H1 (cell line): ENCODE measurements around the gene NDUFB5. TPM values are rescaled to one million over a fixed set of nuclear protein-coding genes. Genes with fewer than 3 reads are reported as not detected.

Experiments
- CTCF ChIA-PET: fragments of 300-600 bp; sonication (Branson Sonifier 250); formaldehyde crosslinking; loops from one replicate; lab custom pipeline; 2021; ENCODE audit not compliant: partially characterized antibody; lab: Charles Lee
- POLR2A ChIA-PET: fragments of 300-600 bp; sonication (Branson Sonifier 250); formaldehyde crosslinking; loops from one replicate; lab custom pipeline; 2021; ENCODE audit warnings: inconsistent platforms; ENCODE audit not compliant: partially characterized antibody; lab: Charles Lee
- DNase-seq, 2 experiments: peaks; one replicate each; pipeline versions ENCODE4 v3.0.0 to v3.0.0-alpha.2; 2010 to 2022; ENCODE audit warnings: low spot score in 2 of 2, low read depth in 1 of 2, mixed read lengths in 1 of 2
- FAIRE-seq: peaks from 2 replicates; lab custom pipeline; 2011; peaks lifted over from hg19 to GRCh38; lab: Jason Lieb, UNC
- H2AFZ ChIP-seq: 2 replicates; pipeline ENCODE4 v1.8.1; 2012; ENCODE audit warnings: low read length, inconsistent platforms
- H2AK5ac ChIP-seq: 2 replicates; pipeline ENCODE4 v1.6.1; 2013; ENCODE audit warnings: low read depth, low read length
- H2BK120ac ChIP-seq: replicated peaks from 2 replicates; pipeline ENCODE3; 2013; ENCODE audit warnings: low read depth, low read length, inconsistent platforms
- H2BK12ac ChIP-seq: 2 replicates; pipeline ENCODE4 v1.6.1; 2013; ENCODE audit warnings: low read depth, low read length
- H2BK15ac ChIP-seq: 2 replicates; pipeline ENCODE4 v1.6.1; 2013; ENCODE audit warnings: low read length
- H2BK20ac ChIP-seq: 2 replicates; pipeline ENCODE4 v1.6.1; 2013; ENCODE audit warnings: low read length
- H2BK5ac ChIP-seq: 2 replicates; pipeline ENCODE4 v1.6.1; 2013; ENCODE audit warnings: low read depth, low read length
- H3K14ac ChIP-seq: 2 replicates; pipeline ENCODE4 v1.6.1; 2013; ENCODE audit warnings: inconsistent platforms; ENCODE audit not compliant: insufficient read length
- H3K18ac ChIP-seq: 2 replicates; pipeline ENCODE4 v1.6.1; 2013; ENCODE audit warnings: low read length; ENCODE audit errors: extremely low read depth
- H3K23ac ChIP-seq: 2 replicates; pipeline ENCODE4 v1.6.1; 2013; ENCODE audit warnings: inconsistent platforms; ENCODE audit not compliant: insufficient read length
- H3K23me2 ChIP-seq: 2 replicates; pipeline ENCODE4 v1.6.1; 2013; ENCODE audit warnings: low read depth, low read length
- H3K27ac ChIP-seq: 2 replicates; pipeline ENCODE4 v1.6.1; 2011; ENCODE audit warnings: low read depth, low read length, inconsistent platforms
- H3K27me3 ChIP-seq, 4 experiments: replicated peaks in 1 of 4; 1 replicate in 1 of 4; 2 replicates in 3 of 4; pipeline versions ENCODE4 v1.6.1 to v1.8.1; 2011 to 2013; ENCODE audit warnings: low read length in 3 of 4, mild to moderate bottlenecking in 3 of 4, inconsistent platforms in 2 of 4, mixed read lengths in 2 of 4, moderate library complexity in 1 of 4; ENCODE audit not compliant: control insufficient read depth in 3 of 4, insufficient read depth in 3 of 4; ENCODE audit errors: extremely low read depth in 1 of 4
- H3K36me3 ChIP-seq, 4 experiments: 2 replicates each; pipeline versions ENCODE4 v1.6.1 to v1.8.1; 2011 to 2013; ENCODE audit warnings: mild to moderate bottlenecking in 4 of 4, low read length in 3 of 4, moderate library complexity in 2 of 4, control low read depth in 1 of 4, inconsistent platforms in 1 of 4; ENCODE audit not compliant: insufficient read depth in 4 of 4, control insufficient read depth in 2 of 4
- H3K4ac ChIP-seq: replicated peaks from 2 replicates; pipeline ENCODE3; 2013; ENCODE audit warnings: low read length, low read depth, mixed read lengths, inconsistent platforms; ENCODE audit not compliant: insufficient read length
- H3K4me1 ChIP-seq, 4 experiments: replicated peaks in 1 of 4; 1 replicate in 1 of 4; 2 replicates in 3 of 4; pipeline versions ENCODE4 v1.6.1 to v1.8.1; 2011 to 2013; ENCODE audit warnings: low read length in 3 of 4, inconsistent platforms in 2 of 4, mixed read lengths in 1 of 4; ENCODE audit not compliant: insufficient read depth in 4 of 4, control insufficient read depth in 3 of 4
- H3K4me2 ChIP-seq, 2 experiments: 2 replicates each; pipeline versions ENCODE4 v1.6.1 to v1.8.1; 2011 to 2013; ENCODE audit warnings: low read depth in 2 of 2, low read length in 2 of 2, control low read depth in 1 of 2, inconsistent platforms in 1 of 2, mild to moderate bottlenecking in 1 of 2; ENCODE audit not compliant: insufficient read depth in 1 of 2
- H3K4me3 ChIP-seq, 4 experiments: fragments of 200-600, 300-600 bp in 1 of 4; sonication (generic), shearing (Covaris generic), sonication (Bioruptor Twin) in 1 of 4; 2 replicates each; pipeline versions ENCODE4 v1.5.1 to v1.8.1; 2011 to 2016; ENCODE audit warnings: low read length in 4 of 4, low read depth in 3 of 4, control low read depth in 2 of 4, inconsistent platforms in 2 of 4, mild to moderate bottlenecking in 2 of 4, mixed read lengths in 1 of 4, moderate library complexity in 1 of 4; ENCODE audit not compliant: insufficient read depth in 2 of 4; ENCODE audit errors: extremely low read depth in 1 of 4
- H3K56ac ChIP-seq: replicated peaks from 2 replicates; pipeline ENCODE3; 2013; ENCODE audit warnings: low read depth, mild to moderate bottlenecking, mixed read lengths, low read length, inconsistent platforms; ENCODE audit not compliant: insufficient read length
- H3K79me1 ChIP-seq: 2 replicates; pipeline ENCODE4 v1.6.1; 2013; ENCODE audit warnings: low read depth, low read length, control low read depth
- H3K79me2 ChIP-seq, 2 experiments: 2 replicates each; pipeline versions ENCODE4 v1.6.1 to v1.8.1; 2012 to 2013; ENCODE audit warnings: low read length in 2 of 2, mild to moderate bottlenecking in 2 of 2, inconsistent platforms in 1 of 2; ENCODE audit not compliant: insufficient read depth in 2 of 2, control insufficient read depth in 1 of 2
- H3K9ac ChIP-seq, 4 experiments: replicated peaks in 1 of 4; 1 replicate in 1 of 4; 2 replicates in 3 of 4; pipeline versions ENCODE4 v1.6.1 to v1.8.1; 2011 to 2013; ENCODE audit warnings: low read depth in 3 of 4, low read length in 3 of 4, control low read depth in 2 of 4, mild to moderate bottlenecking in 2 of 4, moderate library complexity in 2 of 4, inconsistent platforms in 1 of 4; ENCODE audit errors: extremely low read depth in 1 of 4
- H3K9me3 ChIP-seq, 2 experiments: 2 replicates each; pipeline versions ENCODE4 v1.6.1 to v1.8.1; 2012 to 2013; ENCODE audit warnings: mild to moderate bottlenecking in 2 of 2, moderate library complexity in 2 of 2, control low read depth in 1 of 2, inconsistent platforms in 1 of 2, low read depth in 1 of 2, low read length in 1 of 2, mixed read lengths in 1 of 2; ENCODE audit not compliant: insufficient read depth in 2 of 2
- H4K20me1 ChIP-seq, 2 experiments: replicated peaks in 1 of 2; 2 replicates each; pipeline versions ENCODE3 to v1.8.1; 2011 to 2013; ENCODE audit warnings: inconsistent platforms in 2 of 2, low read length in 2 of 2, mild to moderate bottlenecking in 1 of 2; ENCODE audit not compliant: insufficient read depth in 2 of 2, control insufficient read depth in 1 of 2
- H4K5ac ChIP-seq: 2 replicates; pipeline ENCODE4 v1.6.1; 2013; ENCODE audit warnings: low read length, low read depth, mixed read lengths, inconsistent platforms; ENCODE audit not compliant: insufficient read length
- H4K8ac ChIP-seq: 2 replicates; pipeline ENCODE4 v1.8.0; 2013; ENCODE audit warnings: mild to moderate bottlenecking, moderate library complexity, low read length, inconsistent platforms; ENCODE audit not compliant: insufficient read depth; ENCODE audit errors: extremely low read depth
- H4K91ac ChIP-seq: replicated peaks from 2 replicates; pipeline ENCODE3; 2013; ENCODE audit warnings: low read length, mixed read lengths, inconsistent platforms; ENCODE audit not compliant: insufficient read length
- CHD1 ChIP-seq: IDR thresholded peaks from 2 replicates; pipeline ENCODE4 v1.6.1; 2012; ENCODE audit warnings: low read depth, low read length, improper control_type of control experiment
- CTBP2 ChIP-seq: IDR thresholded peaks from 2 replicates; pipeline ENCODE4 v1.7.0; 2011; ENCODE audit warnings: borderline replicate concordance, mild to moderate bottlenecking, moderate library complexity, mixed read lengths, low read length; ENCODE audit not compliant: insufficient read depth, insufficient read length
- GTF2F1 ChIP-seq: IDR thresholded peaks from 2 replicates; pipeline ENCODE4 v1.6.1; 2012; ENCODE audit warnings: low read depth, low read length, improper control_type of control experiment, borderline replicate concordance
- HDAC6 ChIP-seq: IDR thresholded peaks from one replicate; pipeline ENCODE4 v1.7.1; 2012; ENCODE audit warnings: low read depth, mild to moderate bottlenecking, inconsistent platforms, low read length, moderate library complexity
- KDM5A ChIP-seq: fragments of 200-600 bp; IDR thresholded peaks from 2 replicates; pipeline ENCODE4 v1.7.1; 2012; ENCODE audit warnings: mild to moderate bottlenecking, low read length, inconsistent platforms, mixed read lengths
- NRF1 ChIP-seq: IDR thresholded peaks from 2 replicates; pipeline ENCODE4 v1.6.1; 2011; ENCODE audit warnings: mild to moderate bottlenecking, low read depth, low read length, improper control_type of control experiment
- PHF8 ChIP-seq: fragments of 200-600 bp; sonication (generic); conservative IDR thresholded peaks from 2 replicates; pipeline ENCODE4 v1.7.1; 2012; ENCODE audit warnings: low read depth, mild to moderate bottlenecking, inconsistent platforms, low read length, moderate library complexity
- POU5F1 ChIP-seq: IDR thresholded peaks from 2 replicates; pipeline ENCODE4 v1.6.1; 2011; ENCODE audit warnings: low read depth, mild to moderate bottlenecking, low read length, moderate library complexity
- WGBS, 2 experiments: shearing (Covaris generic) in 1 of 2; methylation state at CpG; one replicate each; pipeline versions ENCODE4 v1.1.6 to v1.1.7; 2013 to 2015; ENCODE audit warnings: low lambda C conversion rate in 2 of 2, mixed read lengths in 2 of 2, inconsistent platforms in 1 of 2, low coverage in 1 of 2, missing lambda C conversion rate in 1 of 2; ENCODE audit not compliant: insufficient replicate concordance in 2 of 2, insufficient coverage in 1 of 2, insufficient read length in 1 of 2; ENCODE audit errors: extremely low coverage in 1 of 2, missing lambda C conversion rate in 1 of 2; 5-methylcytosine and 5-hydroxymethylcytosine counted together
- polyA plus RNA-seq, 7 experiments: library from polyadenylated mRNA; depleted of rRNA in 3 of 7; stranded (reverse) in 5 of 7; unstranded in 2 of 7; fragments of >200 nt in 5 of 7; fragments of 200-250 nt in 2 of 7; gene quantifications; 1 replicate in 5 of 7; 2 replicates in 1 of 7; 4 replicates in 1 of 7; pipeline versions ENCODE4 v1.2.1 to v1.2.3, GENCODE V29; 2011 to 2013; ENCODE audit warnings: missing spikeins in 2 of 7, mixed read lengths in 2 of 7
- total RNA-seq: library from RNA; stranded (reverse); fragmentation: NEBNext Ultra II Directional; extraction: Animal tissue kit (Norgen Biotek cat#: 25700); gene quantifications from 2 replicates; pipeline ENCODE4 v1.2.1, GENCODE V29; 2021

Gene NDUFB5
- total and polyA plus RNA-seq, 2 of the 8 experiments (the other 6 are each of a cell fraction or from before 2014, with no cell fraction given) = 46.1 to 85.8 TPM

DNA sequence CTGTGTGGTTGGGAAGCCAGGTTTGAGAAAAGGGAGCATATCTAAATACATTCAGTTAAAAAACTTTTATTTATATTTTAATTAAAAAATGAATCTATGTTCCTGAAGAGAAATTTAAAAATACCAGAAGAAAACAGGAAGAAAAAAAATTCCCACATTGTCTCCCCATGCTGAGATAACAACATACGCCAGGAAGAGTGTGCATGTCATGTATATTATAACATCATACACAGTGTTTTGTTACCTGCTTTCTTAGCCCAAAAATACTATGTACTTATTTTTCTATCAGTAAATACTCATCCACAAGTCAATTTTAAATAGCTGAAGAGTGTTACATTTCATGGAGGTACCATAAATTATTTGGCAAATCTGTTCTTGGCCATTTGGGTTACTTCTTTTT is 66.7 kb downstream of the NDUFB5 start:
- no peak overlapping the region for H2BK12ac ChIP-seq
- H4K8ac ChIP-seq = no peak overlapping the region
- H3K27ac ChIP-seq = no peak overlapping the region
- H2BK5ac ChIP-seq = no peak overlapping the region
- H3K18ac ChIP-seq = no peak overlapping the region
- no peak for TF ChIP-seq POU5F1
- no peak for TF ChIP-seq CHD1
- TF ChIP-seq CTBP2 = no peak
- no peak for TF ChIP-seq KDM5A
- no peak for TF ChIP-seq NRF1
- no peak for TF ChIP-seq HDAC6
- no peak for TF ChIP-seq GTF2F1
- TF ChIP-seq PHF8 = no peak
- H3K4ac ChIP-seq = no peak overlapping the region
- no peak overlapping the region for H2BK15ac ChIP-seq
- H4K20me1 ChIP-seq = peaks cover 4 to 8% of the 10 kb centered on the region in 2 experiments
- no peaks in the 10 kb centered on the region for H3K23me2 ChIP-seq
- no peaks in the 10 kb centered on the region for H3K9me3 ChIP-seq
- FAIRE-seq = no peak
- H2AFZ ChIP-seq = no peak overlapping the region
- ChIA-PET CTCF (interaction anchor here (1.4 to 2.9 kb wide), 3 partner anchors 15 to 22 kb away, joined by 3 to 11 read pairs (median 9); partner anchors contain the start of gene USP13), POLR2A (interaction anchor here (1.0 to 2.6 kb wide), 2 partner anchors 10 to 26 kb away, joined by 3 to 9 read pairs; no protein-coding TSS in a partner anchor)
- no peak for DNase-seq
- peaks cover 12 to 83% of the 10 kb centered on the region in 2 experiments; a peak in 3 of 4 replicates for H3K79me2 ChIP-seq
- no peak overlapping the region for H4K5ac ChIP-seq
- H3K4me2 ChIP-seq = no peak overlapping the region
- 100% methylated on average over 1 of the region's 1 CpG; no CpG with 5 or more reads in 1 of the 2 experiments for whole genome bisulfite sequencing, 2 experiments
- peaks cover 17% of the 10 kb centered on the region for H3K79me1 ChIP-seq
- H3K14ac ChIP-seq = no peak overlapping the region
- H3K4me3 ChIP-seq = no peak overlapping the region
- no peak overlapping the region for H3K56ac ChIP-seq
- peaks cover 4 to 10% (median 7%) of the 10 kb centered on the region in 4 experiments; a peak in 6 of 7 replicates for H3K4me1 ChIP-seq
- no peak overlapping the region for H3K9ac ChIP-seq
- no peaks in the 10 kb centered on the region for H3K27me3 ChIP-seq
- H4K91ac ChIP-seq = no peak overlapping the region
- no peak overlapping the region for H2BK120ac ChIP-seq
- no peak overlapping the region for H2BK20ac ChIP-seq
- no peaks in the 10 kb centered on the region for H3K36me3 ChIP-seq
- H2AK5ac ChIP-seq = no peak overlapping the region
- H3K23ac ChIP-seq = no peak overlapping the region
